GM12878 (cell line): Measurements from ENCODE around the gene SNCAIP. TPM values are rescaled to one million over a fixed set of nuclear protein-coding genes. Genes with fewer than 3 reads are reported as not detected.

Experiments used
- ATAC-seq: fragments of 200-7000 bp; cut with Tn5 transposase; 3 replicates; pipeline ENCODE4 v1.9.1; 2020; ENCODE audit warnings: mild to moderate bottlenecking, moderate library complexity
- BruUV-seq: library from RNA; stranded (reverse); fragments of 400-500 nt; replicated peaks from 2 replicates; lab custom pipeline; 2021; lab: Mats Ljungman, UMichigan
- CTCF ChIA-PET: fragments of 300-600 bp; sonication (Branson Sonifier 250); formaldehyde crosslinking; extraction: SDS; loops from one replicate; lab custom pipeline; 2021; ENCODE audit warnings: inconsistent platforms; lab: Yijun Ruan, JAX
- POLR2A ChIA-PET: fragments of 350-600 bp; formaldehyde crosslinking; extraction: SDS; loops from one replicate; lab custom pipeline; 2021; ENCODE audit warnings: inconsistent platforms; lab: Charles Lee
- RAD21 ChIA-PET: fragments of 300-600 bp; sonication (Branson Sonifier 250); formaldehyde crosslinking; loops from one replicate; lab custom pipeline; 2023; ENCODE audit warnings: antibody characterized with exemption; ENCODE audit not compliant: unreplicated experiment; lab: Charles Lee
- SMC1A ChIA-PET: fragments of 300-600 bp; sonication (Branson Sonifier 250); formaldehyde crosslinking; loops from one replicate; lab custom pipeline; 2023; ENCODE audit not compliant: unreplicated experiment, uncharacterized antibody; lab: Charles Lee
- DNase-seq: peaks from one replicate; pipeline ENCODE4 v3.0.0-alpha.2; 2011; ENCODE audit warnings: low read depth, low spot score
- FAIRE-seq: peaks from 3 replicates; lab custom pipeline; 2011; peaks lifted over from hg19 to GRCh38; lab: Jason Lieb, UNC
- H2AFZ ChIP-seq: 2 replicates; pipeline ENCODE4 v1.6.0; 2011; ENCODE audit warnings: low read depth, low read length, control low read depth; ENCODE audit not compliant: control insufficient read depth
- H3K27ac ChIP-seq: 2 replicates; pipeline ENCODE4 v1.5.1; 2011; ENCODE audit warnings: control low read depth; ENCODE audit not compliant: control insufficient read depth, insufficient read depth
- H3K27me3 ChIP-seq, 2 experiments: replicated peaks in 1 of 2; 2 replicates each; pipeline versions ENCODE4 v1.6.0 to v1.6.1; 2011; ENCODE audit warnings: low read length in 1 of 2; ENCODE audit not compliant: control insufficient read depth in 2 of 2, insufficient read depth in 2 of 2
- H3K36me3 ChIP-seq, 2 experiments: 2 replicates each; pipeline ENCODE4 v1.5.1; 2011; ENCODE audit warnings: low read length in 1 of 2; ENCODE audit not compliant: control insufficient read depth in 2 of 2, insufficient read depth in 2 of 2
- H3K4me1 ChIP-seq: 2 replicates; pipeline ENCODE4 v1.6.1; 2011; ENCODE audit warnings: mild to moderate bottlenecking, low read length, moderate library complexity, mixed read lengths; ENCODE audit not compliant: control insufficient read depth, insufficient read depth
- H3K4me2 ChIP-seq: 2 replicates; pipeline ENCODE4 v1.6.0; 2011; ENCODE audit warnings: control low read depth; ENCODE audit not compliant: control insufficient read depth, insufficient read depth
- H3K4me3 ChIP-seq: fragments of 200-600 bp; sonication (generic); 2 replicates; pipeline ENCODE4 v1.5.1; 2016
- H3K79me2 ChIP-seq: 2 replicates; pipeline ENCODE4 v1.6.0; 2011; ENCODE audit warnings: low read length; ENCODE audit not compliant: control insufficient read depth, insufficient read depth
- H3K9ac ChIP-seq: 2 replicates; pipeline ENCODE4 v1.8.0; 2011; ENCODE audit warnings: low read length, control low read depth, mixed read lengths; ENCODE audit not compliant: control insufficient read depth, insufficient read depth
- H3K9me3 ChIP-seq: replicated peaks from 3 replicates; pipeline ENCODE4 v1.5.1; 2011; ENCODE audit warnings: mild to moderate bottlenecking, low read length; ENCODE audit not compliant: control insufficient read depth, insufficient read depth
- H4K20me1 ChIP-seq: 2 replicates; pipeline ENCODE4 v1.6.0; 2011; ENCODE audit not compliant: control insufficient read depth, insufficient read depth
- BCL11A ChIP-seq: IDR thresholded peaks from 2 replicates; pipeline ENCODE4 v1.6.1; 2011; ENCODE audit warnings: low read depth, low read length
- JUNB ChIP-seq: IDR thresholded peaks from 2 replicates; pipeline ENCODE4 v1.6.1; 2016; ENCODE audit warnings: antibody characterized with exemption, mild to moderate bottlenecking
- MYB ChIP-seq: fragments of 150-350 bp; IDR thresholded peaks from 2 replicates; pipeline ENCODE4 v1.6.1; 2014; ENCODE audit warnings: mild to moderate bottlenecking, low read depth, low read length, borderline replicate concordance
- RFX5 ChIP-seq: IDR thresholded peaks from 2 replicates; pipeline ENCODE4 v1.6.1; 2011; ENCODE audit warnings: low read depth, low read length, improper control_type of control experiment
- SPI1 ChIP-seq: IDR thresholded peaks from 2 replicates; pipeline ENCODE4 v1.6.1; 2011; ENCODE audit warnings: low read depth, mild to moderate bottlenecking, low read length, moderate library complexity, borderline replicate concordance; ENCODE audit not compliant: insufficient read depth
- TAF1 ChIP-seq: IDR thresholded peaks from 2 replicates; pipeline ENCODE4 v1.6.1; 2011; ENCODE audit warnings: mild to moderate bottlenecking, low read depth, low read length, borderline replicate concordance
- TARDBP ChIP-seq: IDR thresholded peaks from 2 replicates; pipeline ENCODE4 v1.6.1; 2016; ENCODE audit warnings: borderline replicate concordance
- ZNF274 ChIP-seq: IDR thresholded peaks from one replicate; pipeline ENCODE4 v1.8.0; 2011; ENCODE audit not compliant: insufficient read length, insufficient read depth
- ZNF622 ChIP-seq: fragments of 450-650 bp; IDR thresholded peaks from 2 replicates; pipeline ENCODE4 v1.6.1; 2017; ENCODE audit warnings: mild to moderate bottlenecking, inconsistent platforms
- WGBS: methylation state at CpG from one replicate; pipeline ENCODE4 v1.1.6; 2016; ENCODE audit warnings: low lambda C conversion rate; ENCODE audit not compliant: insufficient replicate concordance, insufficient coverage; ENCODE audit errors: missing lambda C conversion rate; 5-methylcytosine and 5-hydroxymethylcytosine counted together
- in situ Hi-C: fragments of 300-500 bp; cut with MboI; formaldehyde crosslinking; loops from 9 replicates; pipeline ENCODE4 v1.14.3; 2018; ENCODE audit warnings: mixed read lengths
- intact Hi-C: fragments of 100-400 bp; cut with micrococcal nuclease; formaldehyde crosslinking; loops from one replicate; pipeline ENCODE4 v1.14.2; 2022; ENCODE audit not compliant: unreplicated experiment
- polyA plus RNA-seq, 11 experiments: library from polyadenylated mRNA; depleted of rRNA in 4 of 11; unstranded in 6 of 11; stranded (reverse) in 5 of 11; fragments of >200 nt; fragmentation: Nextera tagmentation in 4 of 11; fragmentation: Illumina TruSeq in 1 of 11; extraction: Ambion mirVana in 4 of 11; extraction: Trizol in 1 of 11; gene quantifications; 1 replicate in 1 of 11; 2 replicates in 10 of 11; pipeline versions ENCODE4 v1.2.1 to v1.2.3, GENCODE V29; 2011 to 2016; ENCODE audit warnings: inconsistent platforms in 2 of 11, missing spikeins in 2 of 11, low read depth in 1 of 11
- total RNA-seq, 4 experiments: library from RNA; depleted of rRNA in 3 of 4; stranded (reverse); fragments of >200 nt in 3 of 4; fragmentation: Illumina TruSeq in 1 of 4; extraction: Trizol in 1 of 4; gene quantifications; 2 replicates each; pipeline versions ENCODE4 v1.2.1 to v1.2.3, GENCODE V29; 2013 to 2021
- TF ChIP-seq, protein P1 (sequence below): fragments of 450-650 bp; IDR thresholded peaks from 2 replicates; pipeline ENCODE4 v1.6.1; 2018; ENCODE audit warnings: mild to moderate bottlenecking, low read depth, moderate library complexity; ENCODE audit not compliant: partially characterized antibody
- TF ChIP-seq, protein P2 (sequence below): fragments of 450-650 bp; IDR thresholded peaks from 2 replicates; pipeline ENCODE4 v1.6.1; 2017; ENCODE audit warnings: mild to moderate bottlenecking, low read depth, inconsistent platforms; ENCODE audit not compliant: poor library complexity, severe bottlenecking
- TF ChIP-seq, protein P3 (sequence below): fragments of 450-650 bp; conservative IDR thresholded peaks from 2 replicates; pipeline ENCODE4 v1.6.1; 2017; ENCODE audit warnings: mild to moderate bottlenecking, moderate library complexity

The SNCAIP gene
- total and polyA plus RNA-seq, 10 of the 15 experiments (the other 5 are each of a cell fraction or from before 2014, with no cell fraction given) = 0.03 to 0.62 (median 0.16) TPM; not detected in 1

DNA sequence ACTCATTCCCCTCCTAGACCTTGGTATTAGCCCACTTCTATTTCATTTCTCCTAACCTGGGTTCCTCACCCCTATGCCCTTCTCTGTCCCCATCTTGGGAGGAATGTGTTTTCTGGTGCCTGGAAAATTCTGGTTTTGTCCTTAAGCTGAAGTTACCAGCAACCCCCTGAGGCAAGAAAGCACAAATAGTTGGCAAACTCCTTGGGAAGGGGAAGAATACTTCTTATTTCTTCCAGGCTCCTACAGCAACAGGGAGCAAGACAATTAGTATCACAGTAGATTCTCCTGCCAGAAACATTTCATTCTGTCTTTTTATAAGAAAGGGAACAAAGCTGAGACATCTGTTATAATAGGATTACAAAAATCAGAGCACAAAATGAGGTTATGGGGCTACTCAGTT lies 142.5 kb downstream of the SNCAIP start:
- no peaks in the 10 kb centered on the region for H3K79me2 ChIP-seq
- in situ Hi-C loops = no loop called here
- no peaks in the 10 kb centered on the region for H3K9me3 ChIP-seq
- DNase-seq = no peak
- no peak for FAIRE-seq
- H3K27ac ChIP-seq = no peak overlapping the region
- H3K4me3 ChIP-seq = no peak overlapping the region
- H3K9ac ChIP-seq = no peak overlapping the region
- no peak for TF ChIP-seq TARDBP
- TF ChIP-seq, protein P1, sequence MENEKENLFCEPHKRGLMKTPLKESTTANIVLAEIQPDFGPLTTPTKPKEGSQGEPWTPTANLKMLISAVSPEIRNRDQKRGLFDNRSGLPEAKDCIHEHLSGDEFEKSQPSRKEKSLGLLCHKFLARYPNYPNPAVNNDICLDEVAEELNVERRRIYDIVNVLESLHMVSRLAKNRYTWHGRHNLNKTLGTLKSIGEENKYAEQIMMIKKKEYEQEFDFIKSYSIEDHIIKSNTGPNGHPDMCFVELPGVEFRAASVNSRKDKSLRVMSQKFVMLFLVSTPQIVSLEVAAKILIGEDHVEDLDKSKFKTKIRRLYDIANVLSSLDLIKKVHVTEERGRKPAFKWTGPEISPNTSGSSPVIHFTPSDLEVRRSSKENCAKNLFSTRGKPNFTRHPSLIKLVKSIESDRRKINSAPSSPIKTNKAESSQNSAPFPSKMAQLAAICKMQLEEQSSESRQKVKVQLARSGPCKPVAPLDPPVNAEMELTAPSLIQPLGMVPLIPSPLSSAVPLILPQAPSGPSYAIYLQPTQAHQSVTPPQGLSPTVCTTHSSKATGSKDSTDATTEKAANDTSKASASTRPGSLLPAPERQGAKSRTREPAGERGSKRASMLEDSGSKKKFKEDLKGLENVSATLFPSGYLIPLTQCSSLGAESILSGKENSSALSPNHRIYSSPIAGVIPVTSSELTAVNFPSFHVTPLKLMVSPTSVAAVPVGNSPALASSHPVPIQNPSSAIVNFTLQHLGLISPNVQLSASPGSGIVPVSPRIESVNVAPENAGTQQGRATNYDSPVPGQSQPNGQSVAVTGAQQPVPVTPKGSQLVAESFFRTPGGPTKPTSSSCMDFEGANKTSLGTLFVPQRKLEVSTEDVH = no peak
- TF ChIP-seq MYB = no peak
- TF ChIP-seq ZNF274 = no peak
- TF ChIP-seq, all 136 proteins: peak for 0
- Histone ChIP-seq H3K27me3 (no peaks in the 10 kb centered on the region; a peak in 1 of 4 replicates), H2AFZ (no peak overlapping the region), H3K4me2 (no peak overlapping the region), H4K20me1 (no peaks in the 10 kb centered on the region), H3K4me1 (no peaks in the 10 kb centered on the region), H3K36me3 (no peaks in the 10 kb centered on the region)
- intact Hi-C loops = no loop called here
- ChIA-PET CTCF (no interaction called here), RAD21 (no interaction called here), SMC1A (no interaction called here), POLR2A (no interaction called here)
- ATAC-seq = no peak
- no TSS peak for BruUV-seq

DNA sequence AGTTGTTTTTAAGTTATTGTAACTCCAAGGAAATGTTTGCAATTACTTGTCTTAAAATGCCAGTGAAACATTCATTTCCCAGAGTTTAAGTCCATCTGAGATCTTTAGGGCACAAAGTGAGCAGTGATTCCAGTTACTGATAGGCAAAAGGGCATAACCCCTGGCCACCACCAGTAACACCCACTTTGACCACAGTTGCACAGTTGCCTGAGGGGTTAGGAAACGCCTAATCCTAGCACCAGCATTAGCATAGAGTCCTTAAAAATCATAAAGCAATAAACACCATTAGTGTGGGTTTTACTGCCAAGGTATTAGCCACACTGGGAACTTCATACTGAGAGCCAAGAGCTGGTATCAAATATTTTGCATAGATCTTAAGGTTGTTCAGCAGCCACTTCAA lies 143.9 kb downstream of the SNCAIP start:
- Histone ChIP-seq H3K36me3 (no peaks in the 10 kb centered on the region), H2AFZ (no peak overlapping the region), H3K9me3 (no peaks in the 10 kb centered on the region), H3K27ac (no peak overlapping the region), H3K4me3 (no peak overlapping the region), H3K4me2 (no peak overlapping the region), H3K27me3 (no peaks in the 10 kb centered on the region), H3K79me2 (no peaks in the 10 kb centered on the region), H3K9ac (no peak overlapping the region), H4K20me1 (no peaks in the 10 kb centered on the region), H3K4me1 (no peaks in the 10 kb centered on the region)
- 0% methylated on average over 1 of the region's 1 CpG for WGBS
- ChIA-PET POLR2A (no interaction called here), SMC1A (no interaction called here), CTCF (no interaction called here), RAD21 (no interaction called here)
- ATAC-seq (no peak), FAIRE-seq (no peak), DNase-seq (no peak)
- in situ Hi-C loops (no loop called here), intact Hi-C loops (no loop called here)
- BruUV-seq = no TSS peak
- TF ChIP-seq, protein P2, sequence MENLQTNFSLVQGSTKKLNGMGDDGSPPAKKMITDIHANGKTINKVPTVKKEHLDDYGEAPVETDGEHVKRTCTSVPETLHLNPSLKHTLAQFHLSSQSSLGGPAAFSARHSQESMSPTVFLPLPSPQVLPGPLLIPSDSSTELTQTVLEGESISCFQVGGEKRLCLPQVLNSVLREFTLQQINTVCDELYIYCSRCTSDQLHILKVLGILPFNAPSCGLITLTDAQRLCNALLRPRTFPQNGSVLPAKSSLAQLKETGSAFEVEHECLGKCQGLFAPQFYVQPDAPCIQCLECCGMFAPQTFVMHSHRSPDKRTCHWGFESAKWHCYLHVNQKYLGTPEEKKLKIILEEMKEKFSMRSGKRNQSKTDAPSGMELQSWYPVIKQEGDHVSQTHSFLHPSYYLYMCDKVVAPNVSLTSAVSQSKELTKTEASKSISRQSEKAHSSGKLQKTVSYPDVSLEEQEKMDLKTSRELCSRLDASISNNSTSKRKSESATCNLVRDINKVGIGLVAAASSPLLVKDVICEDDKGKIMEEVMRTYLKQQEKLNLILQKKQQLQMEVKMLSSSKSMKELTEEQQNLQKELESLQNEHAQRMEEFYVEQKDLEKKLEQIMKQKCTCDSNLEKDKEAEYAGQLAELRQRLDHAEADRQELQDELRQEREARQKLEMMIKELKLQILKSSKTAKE = no peak
- TF ChIP-seq RFX5 (no peak), JUNB (no peak), BCL11A (no peak), ZNF622 (no peak), TAF1 (no peak), SPI1 (no peak)
- TF ChIP-seq, protein P3, sequence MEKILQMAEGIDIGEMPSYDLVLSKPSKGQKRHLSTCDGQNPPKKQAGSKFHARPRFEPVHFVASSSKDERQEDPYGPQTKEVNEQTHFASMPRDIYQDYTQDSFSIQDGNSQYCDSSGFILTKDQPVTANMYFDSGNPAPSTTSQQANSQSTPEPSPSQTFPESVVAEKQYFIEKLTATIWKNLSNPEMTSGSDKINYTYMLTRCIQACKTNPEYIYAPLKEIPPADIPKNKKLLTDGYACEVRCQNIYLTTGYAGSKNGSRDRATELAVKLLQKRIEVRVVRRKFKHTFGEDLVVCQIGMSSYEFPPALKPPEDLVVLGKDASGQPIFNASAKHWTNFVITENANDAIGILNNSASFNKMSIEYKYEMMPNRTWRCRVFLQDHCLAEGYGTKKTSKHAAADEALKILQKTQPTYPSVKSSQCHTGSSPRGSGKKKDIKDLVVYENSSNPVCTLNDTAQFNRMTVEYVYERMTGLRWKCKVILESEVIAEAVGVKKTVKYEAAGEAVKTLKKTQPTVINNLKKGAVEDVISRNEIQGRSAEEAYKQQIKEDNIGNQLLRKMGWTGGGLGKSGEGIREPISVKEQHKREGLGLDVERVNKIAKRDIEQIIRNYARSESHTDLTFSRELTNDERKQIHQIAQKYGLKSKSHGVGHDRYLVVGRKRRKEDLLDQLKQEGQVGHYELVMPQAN = no peak
